Measurements from ENCODE around the gene MREG. TPM values are rescaled to one million over a fixed set of nuclear protein-coding genes. Genes with fewer than 3 reads are reported as not detected.
A peak's percentile ranks its signal among the peaks of the same experiment; 100 is the strongest.

Gene MREG
- total and polyA plus RNA-seq, 9 of the 15 experiments (the other 6 are each of a cell fraction or from before 2014, with no cell fraction given): 0.77 to 3.8 (median 2.3) TPM

DNA sequence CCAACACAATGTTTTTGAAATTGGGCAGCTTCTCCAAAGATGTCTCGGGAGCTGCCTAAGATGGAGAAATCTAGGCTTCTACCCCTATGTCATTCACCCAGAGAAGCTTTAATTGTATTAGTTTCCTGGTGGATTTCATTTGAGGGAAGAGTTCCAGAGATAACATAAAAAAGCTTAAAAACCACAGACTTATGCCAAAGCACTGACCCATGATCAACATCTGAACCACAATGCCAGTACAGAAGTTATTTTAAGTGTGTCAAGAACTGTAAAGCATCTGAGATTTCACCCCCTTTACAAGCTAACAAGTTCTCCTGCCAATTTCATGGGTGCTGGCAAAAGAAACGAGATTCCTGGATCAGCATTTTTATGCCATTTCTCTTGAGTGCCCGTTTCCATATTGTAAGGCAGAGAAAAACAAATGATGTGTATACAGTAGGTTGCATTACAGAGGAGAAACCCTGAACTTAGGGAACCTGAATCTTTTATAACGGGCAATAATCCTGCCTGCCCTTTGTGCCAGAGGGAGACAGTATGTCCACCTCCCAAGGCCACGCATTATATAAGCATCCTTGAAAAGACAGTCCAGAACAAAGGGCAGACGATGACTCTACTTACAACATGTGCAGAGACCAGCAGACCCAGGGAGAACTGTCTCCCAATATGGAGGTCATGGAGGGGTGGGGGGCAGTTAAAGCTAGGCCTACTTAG, 44.1 kb downstream of the MREG start:
- CTCF ChIA-PET (ENCODE audit: low intra/inter-chr PET ratio): no interaction called here
- Histone ChIP-seq H3K36me3 (ENCODE audit: control insufficient read depth, insufficient read depth, low read length) (no peaks in the 10 kb centered on the region; the same call in 2 of the 3 replicates), H3K9ac (ENCODE audit: insufficient read depth in 1 of 2, low read depth in 2 of 2, low read length in 2 of 2) (no peak overlapping the region), H4K20me1 (replicated peaks; ENCODE audit: control insufficient read depth, insufficient read depth, low read length) (no peaks in the 10 kb centered on the region), H3K27me3 (ENCODE audit: control insufficient read depth in 2 of 2, insufficient read depth in 2 of 2, low read length in 2 of 2) (no peaks in the 10 kb centered on the region), H3K4me3 (no peak overlapping the region), H3K79me2 (ENCODE audit: control insufficient read depth, insufficient read depth, low read length) (no peaks in the 10 kb centered on the region), H2AFZ (ENCODE audit: low read depth, low read length) (no peak overlapping the region), H3K9me3 (replicated peaks; ENCODE audit: control insufficient read depth, insufficient read depth, low read depth, low read length) (no peaks in the 10 kb centered on the region), H3K4me2 (ENCODE audit: insufficient read depth, low read length) (no peak overlapping the region), H3K4me1 (replicated peaks in 1 of 2; ENCODE audit: control insufficient read depth in 2 of 2, insufficient read depth in 2 of 2, low read length in 2 of 2) (peaks cover 7 to 26% of the 10 kb centered on the region in 2 experiments; a peak in 4 of 5 replicates), H3K27ac (ENCODE audit: extremely low read depth, low read depth, low read length) (no peak overlapping the region), H3K9me1 (ENCODE audit: control insufficient read depth, insufficient read depth, low read length) (no peaks in the 10 kb centered on the region)
- 71% methylated on average over 6 of the region's 6 CpGs for WGBS (ENCODE audit: insufficient coverage, low coverage, missing lambda C conversion rate)
- POLR2A ChIA-PET: interaction anchor here (1.0 kb wide), 2 partner anchors 10 to 446 kb away, joined by 3 read pairs; no protein-coding TSS in a partner anchor
- intact Hi-C loops (cut with micrococcal nuclease) (loop anchor here (5.0 kb wide), 1 partner anchor 43 kb away; the partner anchor contains the start of gene MREG), in situ Hi-C loops (cut with MboI) (no loop called here)
- DNase-seq (ENCODE audit: extremely low read depth in 1 of 4, low spot score in 3 of 4): no peak
- no peak for FAIRE-seq
- TF ChIP-seq SMARCA4 (IDR thresholded peaks at IDR 0.05) (no peak), C11orf30 (IDR thresholded peaks at IDR 0.05; ENCODE audit: low read depth) (0 out of 2 replicates have a peak, but pooled peaks have one; percentile 4)
- no peak for ATAC-seq
- no TSS peak for BruUV-seq (replicated peaks)

- Histone ChIP-seq H3K27ac (ENCODE audit: extremely low read depth, low read depth, low read length) (no peak overlapping the region), H3K36me3 (ENCODE audit: control insufficient read depth, insufficient read depth, low read length) (no peaks in the 10 kb centered on the region; the same call in 2 of the 3 replicates), H3K9ac (ENCODE audit: insufficient read depth in 1 of 2, low read depth in 2 of 2, low read length in 2 of 2) (no peak overlapping the region), H3K9me3 (replicated peaks; ENCODE audit: control insufficient read depth, insufficient read depth, low read depth, low read length) (no peaks in the 10 kb centered on the region), H3K79me2 (ENCODE audit: control insufficient read depth, insufficient read depth, low read length) (no peaks in the 10 kb centered on the region), H3K27me3 (ENCODE audit: control insufficient read depth in 2 of 2, insufficient read depth in 2 of 2, low read length in 2 of 2) (no peaks in the 10 kb centered on the region), H3K4me1 (replicated peaks in 1 of 2; ENCODE audit: control insufficient read depth in 2 of 2, insufficient read depth in 2 of 2, low read length in 2 of 2) (peaks cover 7 to 25% of the 10 kb centered on the region in 2 experiments; a peak in 4 of 5 replicates), H2AFZ (ENCODE audit: low read depth, low read length) (no peak overlapping the region), H3K4me3 (no peak overlapping the region), H3K4me2 (ENCODE audit: insufficient read depth, low read length) (no peak overlapping the region), H4K20me1 (replicated peaks; ENCODE audit: control insufficient read depth, insufficient read depth, low read length) (no peaks in the 10 kb centered on the region), H3K9me1 (ENCODE audit: control insufficient read depth, insufficient read depth, low read length) (no peaks in the 10 kb centered on the region)
- DNase-seq (ENCODE audit: extremely low read depth in 1 of 4, low spot score in 3 of 4): no peak
- no peak for FAIRE-seq
- ATAC-seq: no peak
- ChIA-PET POLR2A (interaction anchor here (0.6 kb wide), 1 partner anchor 1023 kb away, joined by 3 read pairs; no protein-coding TSS in a partner anchor), CTCF (ENCODE audit: low intra/inter-chr PET ratio) (no interaction called here)
- intact Hi-C loops (cut with micrococcal nuclease) (loop anchor here (5.0 kb wide), 1 partner anchor 44 kb away; the partner anchor contains the start of gene MREG), in situ Hi-C loops (cut with MboI) (no loop called here)
- no TSS peak for BruUV-seq (replicated peaks)
- WGBS (ENCODE audit: insufficient coverage, low coverage, missing lambda C conversion rate): 92% methylated on average over 3 of the region's 3 CpGs
- no peak for TF ChIP-seq TRIM28 (IDR thresholded peaks at IDR 0.05)
- peak; percentile 36 for TF ChIP-seq MAFF (IDR thresholded peaks at IDR 0.05; ENCODE audit: low read length)
- TF ChIP-seq ZNF316 (IDR thresholded peaks at IDR 0.05): peak; percentile 68
Measured at GRCh38 chr2:215968499-215968898, 44.9 kb downstream of the MREG start.

All from K562 (cell line).